Keratinocyte (primary cell): ENCODE results near the gene TTC21B. TPM values are rescaled to one million over a fixed set of nuclear protein-coding genes. Genes with fewer than 3 reads are reported as not detected.

Experiments used
- DNase-seq: peaks from one replicate; pipeline ENCODE4 v3.0.0-alpha.2; 2011; ENCODE audit warnings: low read depth, missing footprints, low spot score
- FAIRE-seq: peaks from 2 replicates; lab custom pipeline; 2011; peaks lifted over from hg19 to GRCh38; lab: Jason Lieb, UNC
- H2AFZ ChIP-seq: 2 replicates; pipeline ENCODE4 v1.6.0; 2012; ENCODE audit warnings: low read length, control low read depth, inconsistent platforms; ENCODE audit not compliant: control insufficient read depth
- H3K27ac ChIP-seq: 2 replicates; pipeline ENCODE4 v1.5.1; 2011; ENCODE audit warnings: low read length; ENCODE audit not compliant: control insufficient read depth, insufficient read depth
- H3K27me3 ChIP-seq: 3 replicates; pipeline ENCODE4 v1.6.0; 2011; ENCODE audit warnings: low read length; ENCODE audit not compliant: control insufficient read depth, insufficient read depth; ENCODE audit errors: extremely low read depth
- H3K36me3 ChIP-seq, 2 experiments: 2 replicates in 1 of 2; 3 replicates in 1 of 2; pipeline ENCODE4 v1.5.1; 2011; ENCODE audit warnings: low read length in 2 of 2, mild to moderate bottlenecking in 1 of 2; ENCODE audit not compliant: control insufficient read depth in 2 of 2, insufficient read depth in 2 of 2; ENCODE audit errors: extremely low read depth in 1 of 2
- H3K4me1 ChIP-seq: 3 replicates; pipeline ENCODE4 v1.5.1; 2011; ENCODE audit warnings: low read length; ENCODE audit not compliant: control insufficient read depth, insufficient read depth; ENCODE audit errors: extremely low read depth
- H3K4me2 ChIP-seq: 3 replicates; pipeline ENCODE4 v1.6.0; 2011; ENCODE audit warnings: low read depth, low read length; ENCODE audit not compliant: control insufficient read depth, insufficient read depth; ENCODE audit errors: extremely low read depth
- H3K4me3 ChIP-seq, 3 experiments: fragments of 200-600 bp in 1 of 3; sonication (generic) in 1 of 3; 2 replicates in 2 of 3; 3 replicates in 1 of 3; pipeline ENCODE4 v1.5.1; 2011 to 2016; ENCODE audit warnings: low read length in 3 of 3, mild to moderate bottlenecking in 3 of 3, control low read depth in 2 of 3, inconsistent platforms in 1 of 3, low read depth in 1 of 3, mixed read lengths in 1 of 3, mixed run types in 1 of 3, moderate library complexity in 1 of 3; ENCODE audit not compliant: control insufficient read depth in 2 of 3, insufficient read depth in 2 of 3; ENCODE audit errors: extremely low read depth in 1 of 3
- H3K79me2 ChIP-seq: 2 replicates; pipeline ENCODE4 v1.6.0; 2012; ENCODE audit warnings: low read length; ENCODE audit not compliant: control insufficient read depth, insufficient read depth
- H3K9ac ChIP-seq: 3 replicates; pipeline ENCODE4 v1.6.0; 2011; ENCODE audit warnings: low read length; ENCODE audit not compliant: control insufficient read depth, insufficient read depth; ENCODE audit errors: extremely low read depth
- H3K9me1 ChIP-seq: 3 replicates; pipeline ENCODE4 v1.6.0; 2011; ENCODE audit warnings: low read length; ENCODE audit not compliant: control insufficient read depth, insufficient read depth; ENCODE audit errors: extremely low read depth
- H3K9me3 ChIP-seq: 2 replicates; pipeline ENCODE4 v1.5.1; 2012; ENCODE audit warnings: low read depth, low read length; ENCODE audit not compliant: control insufficient read depth
- H4K20me1 ChIP-seq: 3 replicates; pipeline ENCODE4 v1.6.0; 2011; ENCODE audit warnings: low read length; ENCODE audit not compliant: control insufficient read depth, insufficient read depth; ENCODE audit errors: extremely low read depth
- EZH2 ChIP-seq: IDR thresholded peaks from one replicate; pipeline ENCODE4 v1.6.1; 2012; ENCODE audit warnings: inconsistent platforms, mild to moderate bottlenecking, low read length, moderate library complexity
- dilution Hi-C: fragments of 300-500 bp; cut with MboI; formaldehyde crosslinking; loops from one replicate; pipeline ENCODE4 v1.7.0; 2020; ENCODE audit warnings: low sequenced_read_pairs; ENCODE audit not compliant: extremely low pct_ligation_motif_present
- polyA plus RNA-seq, 5 experiments: library from polyadenylated mRNA; depleted of rRNA in 3 of 5; stranded (reverse) in 3 of 5; stranded (forward) in 1 of 5; unstranded in 1 of 5; fragments of >200 nt; gene quantifications; 1 replicate in 1 of 5; 2 replicates in 3 of 5; 3 replicates in 1 of 5; pipeline versions ENCODE4 v1.2.1 to v1.2.3, GENCODE V29; 2011 to 2012; ENCODE audit warnings: missing spikeins in 2 of 5, low read depth in 1 of 5, low replicate concordance in 1 of 5
- TF ChIP-seq, protein P1 (sequence below), 3 experiments: IDR thresholded peaks in 1 of 3; conservative IDR thresholded peaks in 1 of 3; optimal IDR thresholded peaks in 1 of 3; 2 replicates in 2 of 3; 3 replicates in 1 of 3; pipeline versions ENCODE3 to v1.5.1; 2011; ENCODE audit warnings: low read length in 3 of 3, mild to moderate bottlenecking in 3 of 3, moderate library complexity in 2 of 3, control low read depth in 1 of 3, inconsistent platforms in 1 of 3; ENCODE audit not compliant: insufficient read depth in 2 of 3; ENCODE audit errors: extremely low read depth in 1 of 3

Gene TTC21B
- polyA plus RNA-seq, 1 donor (not counting 4 experiments of a cell fraction or from before 2014, with no cell fraction given): 8.0 TPM

DNA sequence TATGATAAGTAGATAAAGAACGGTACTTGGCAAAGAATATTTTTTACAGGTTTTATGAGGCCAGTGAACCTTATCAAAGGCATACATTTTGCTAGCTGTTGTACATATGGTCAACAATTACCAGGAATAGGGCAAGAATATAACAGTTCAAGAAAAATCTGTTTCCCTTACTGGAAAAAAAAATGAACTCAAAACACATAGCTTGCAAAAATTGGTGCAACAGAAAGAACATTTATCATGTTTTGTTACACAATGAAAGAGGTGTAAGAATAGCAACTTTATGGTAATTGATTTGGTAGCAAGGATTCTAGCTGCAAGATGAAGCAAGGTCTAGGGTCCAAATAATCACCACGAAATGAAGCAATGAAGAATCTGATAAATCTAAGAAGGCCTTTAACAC lies 41.6 kb downstream of the TTC21B start:
- DNase-seq (no peak), FAIRE-seq (no peak)
- H3K27me3 ChIP-seq: no peaks in the 10 kb centered on the region
- no peak overlapping the region for H2AFZ ChIP-seq
- H3K4me1 ChIP-seq: no peaks in the 10 kb centered on the region
- dilution Hi-C loops: no loop called here
- H3K36me3 ChIP-seq: no peaks in the 10 kb centered on the region
- H3K9me1 ChIP-seq: no peaks in the 10 kb centered on the region
- no peaks in the 10 kb centered on the region for H4K20me1 ChIP-seq
- TF ChIP-seq, protein P1, sequence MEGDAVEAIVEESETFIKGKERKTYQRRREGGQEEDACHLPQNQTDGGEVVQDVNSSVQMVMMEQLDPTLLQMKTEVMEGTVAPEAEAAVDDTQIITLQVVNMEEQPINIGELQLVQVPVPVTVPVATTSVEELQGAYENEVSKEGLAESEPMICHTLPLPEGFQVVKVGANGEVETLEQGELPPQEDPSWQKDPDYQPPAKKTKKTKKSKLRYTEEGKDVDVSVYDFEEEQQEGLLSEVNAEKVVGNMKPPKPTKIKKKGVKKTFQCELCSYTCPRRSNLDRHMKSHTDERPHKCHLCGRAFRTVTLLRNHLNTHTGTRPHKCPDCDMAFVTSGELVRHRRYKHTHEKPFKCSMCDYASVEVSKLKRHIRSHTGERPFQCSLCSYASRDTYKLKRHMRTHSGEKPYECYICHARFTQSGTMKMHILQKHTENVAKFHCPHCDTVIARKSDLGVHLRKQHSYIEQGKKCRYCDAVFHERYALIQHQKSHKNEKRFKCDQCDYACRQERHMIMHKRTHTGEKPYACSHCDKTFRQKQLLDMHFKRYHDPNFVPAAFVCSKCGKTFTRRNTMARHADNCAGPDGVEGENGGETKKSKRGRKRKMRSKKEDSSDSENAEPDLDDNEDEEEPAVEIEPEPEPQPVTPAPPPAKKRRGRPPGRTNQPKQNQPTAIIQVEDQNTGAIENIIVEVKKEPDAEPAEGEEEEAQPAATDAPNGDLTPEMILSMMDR (optimal IDR thresholded peaks at IDR 0.05 in 1 of 3, IDR thresholded peaks at IDR 0.05 in 1 of 3, conservative IDR thresholded peaks at IDR 0.05 in 1 of 3; ENCODE audit: extremely low read depth in 1 of 3, insufficient read depth in 2 of 3, low read length in 3 of 3): no peak
- TF ChIP-seq EZH2: no peak
- H3K79me2 ChIP-seq: no peaks in the 10 kb centered on the region
- no peak overlapping the region for H3K9ac ChIP-seq
- H3K27ac ChIP-seq: no peak overlapping the region
- H3K4me3 ChIP-seq: no peak overlapping the region
- H3K4me2 ChIP-seq: no peak overlapping the region
- no peaks in the 10 kb centered on the region for H3K9me3 ChIP-seq

DNA sequence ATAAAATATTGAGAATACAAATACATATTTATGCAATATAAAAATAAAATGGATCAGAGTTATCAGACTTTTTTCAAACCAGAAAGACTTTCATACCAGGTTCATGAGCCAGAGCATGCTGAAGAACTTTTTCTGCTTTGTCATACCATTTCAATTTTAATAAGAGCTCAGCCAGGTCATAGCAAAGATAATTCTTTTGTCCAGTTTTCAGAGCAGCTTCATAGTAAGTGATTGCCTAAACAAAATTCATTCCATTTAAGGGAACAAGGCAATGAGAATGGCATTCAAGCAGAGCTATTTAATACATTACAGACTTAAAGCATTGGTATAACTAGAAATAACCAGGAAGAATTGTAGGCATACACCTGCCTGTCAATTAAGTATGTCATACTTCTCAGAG lies 42.3 kb downstream of the TTC21B start:
- Histone ChIP-seq H3K27me3 (no peaks in the 10 kb centered on the region), H3K9me1 (no peaks in the 10 kb centered on the region), H3K9ac (no peak overlapping the region), H3K9me3 (no peaks in the 10 kb centered on the region), H3K4me3 (no peak overlapping the region), H3K79me2 (no peaks in the 10 kb centered on the region), H3K27ac (no peak overlapping the region), H3K36me3 (no peaks in the 10 kb centered on the region), H3K4me1 (no peaks in the 10 kb centered on the region), H2AFZ (no peak overlapping the region), H3K4me2 (no peak overlapping the region), H4K20me1 (no peaks in the 10 kb centered on the region)
- DNase-seq (no peak), FAIRE-seq (no peak)
- TF ChIP-seq, protein P1 (optimal IDR thresholded peaks at IDR 0.05 in 1 of 3, IDR thresholded peaks at IDR 0.05 in 1 of 3, conservative IDR thresholded peaks at IDR 0.05 in 1 of 3; ENCODE audit: extremely low read depth in 1 of 3, insufficient read depth in 2 of 3, low read length in 3 of 3): no peak
- TF ChIP-seq EZH2: no peak
- dilution Hi-C loops: no loop called here
